Measurements from ENCODE around the gene PSMC6. TPM values are rescaled to one million over a fixed set of nuclear protein-coding genes. Genes with fewer than 3 reads are reported as not detected.

PSMC6 gene
- total RNA-seq, 1 donor from 2014 or later, result 155 TPM

- H3K27me3 Mint-ChIP-seq (ENCODE audit: low read depth), result no peaks in the 10 kb centered on the region
- no peak for DNase-seq (ENCODE audit: low spot score)
- peak overlapping the region; percentile 68 for H3K27ac Mint-ChIP-seq
- H3K4me1 Mint-ChIP-seq (ENCODE audit: low read depth), result peaks cover 44% of the 10 kb centered on the region
- peaks cover 48% of the 10 kb centered on the region for H3K36me3 Mint-ChIP-seq (ENCODE audit: low read depth)
- H3K9me3 Mint-ChIP-seq, result no peaks in the 10 kb centered on the region
- peak overlapping the region; percentile 98 for H3K4me3 Mint-ChIP-seq (ENCODE audit: low read depth)
- intact Hi-C loops (cut with micrococcal nuclease), result loop anchor here (5.0 to 10.0 kb wide), 2 partner anchors 141 to 379 kb away; partner anchors contain the start of genes GPR137C, PTGER2 and TXNDC16
Observed at GRCh38 chr14:52693532-52693931, 13.5 kb upstream of the PSMC6 start.

GRCh38 chr14:52694761-52695480, 12.1 kb upstream of the PSMC6 start:
- Mint-ChIP-seq H3K4me3 (ENCODE audit: low read depth) (peak overlapping the region; percentile 98), H3K4me1 (ENCODE audit: low read depth) (peaks cover 33% of the 10 kb centered on the region), H3K27me3 (ENCODE audit: low read depth) (no peaks in the 10 kb centered on the region), H3K27ac (peak overlapping the region; percentile 99), H3K9me3 (no peaks in the 10 kb centered on the region), H3K36me3 (ENCODE audit: low read depth) (peaks cover 39% of the 10 kb centered on the region)
- intact Hi-C loops (cut with micrococcal nuclease), result loop anchor here (1.0 to 10.0 kb wide), 3 partner anchors 12 to 380 kb away; partner anchors contain the start of genes GPR137C, PSMC6, PTGER2 and TXNDC16
- DNase-seq (ENCODE audit: low spot score), result peak; percentile 69

- peaks cover 34% of the 10 kb centered on the region for H3K36me3 Mint-ChIP-seq (ENCODE audit: low read depth)
- intact Hi-C loops (cut with micrococcal nuclease), result loop anchor here (1.0 to 10.0 kb wide), 2 partner anchors 35 to 381 kb away; partner anchors contain the start of genes PTGER2 and STYX
- peak within 1 kb of the TSS; percentile 99 for H3K27ac Mint-ChIP-seq
- H3K4me3 Mint-ChIP-seq (ENCODE audit: low read depth), result peak within 1 kb of the TSS; percentile 98
- H3K27me3 Mint-ChIP-seq (ENCODE audit: low read depth), result no peaks in the 10 kb centered on the region
- no peaks in the 10 kb centered on the region for H3K9me3 Mint-ChIP-seq
- DNase-seq (ENCODE audit: low spot score), result peak; percentile 65
- H3K4me1 Mint-ChIP-seq (ENCODE audit: low read depth), result peaks cover 29% of the 10 kb centered on the region
Observed at GRCh38 chr14:52695481-52696091, 11.4 kb upstream of the PSMC6 start, which contains the start of gene ERO1A. ERO1A (minus strand) TSS chr14:52695558; CDS start chr14:52695481, 77 bp downstream.

GRCh38 chr14:52700701-52701172, 6.3 kb upstream of the PSMC6 start:
- Mint-ChIP-seq H3K36me3 (ENCODE audit: low read depth) (no peaks in the 10 kb centered on the region), H3K27ac (no peak overlapping the region), H3K4me1 (ENCODE audit: low read depth) (peaks cover 14% of the 10 kb centered on the region), H3K4me3 (ENCODE audit: low read depth) (no peak overlapping the region), H3K9me3 (no peaks in the 10 kb centered on the region), H3K27me3 (ENCODE audit: low read depth) (no peaks in the 10 kb centered on the region)
- intact Hi-C loops (cut with micrococcal nuclease), result no loop called here
- no peak for DNase-seq (ENCODE audit: low spot score)

- no peak for DNase-seq (ENCODE audit: low spot score)
- Mint-ChIP-seq H3K9me3 (no peaks in the 10 kb centered on the region), H3K27ac (no peak overlapping the region), H3K4me1 (ENCODE audit: low read depth) (peaks cover 17% of the 10 kb centered on the region), H3K36me3 (ENCODE audit: low read depth) (no peaks in the 10 kb centered on the region), H3K27me3 (ENCODE audit: low read depth) (no peaks in the 10 kb centered on the region), H3K4me3 (ENCODE audit: low read depth) (no peak overlapping the region)
- intact Hi-C loops (cut with micrococcal nuclease), result no loop called here
Observed at GRCh38 chr14:52701223-52701622, 5.8 kb upstream of the PSMC6 start.

GRCh38 chr14:52703225-52703624, 3.8 kb upstream of the PSMC6 start:
- Mint-ChIP-seq H3K27ac (no peak overlapping the region), H3K4me1 (ENCODE audit: low read depth) (peaks cover 27% of the 10 kb centered on the region), H3K27me3 (ENCODE audit: low read depth) (no peaks in the 10 kb centered on the region), H3K36me3 (ENCODE audit: low read depth) (peaks cover 12% of the 10 kb centered on the region), H3K4me3 (ENCODE audit: low read depth) (no peak overlapping the region), H3K9me3 (no peaks in the 10 kb centered on the region)
- no peak for DNase-seq (ENCODE audit: low spot score)
- intact Hi-C loops (cut with micrococcal nuclease), result no loop called here

- Mint-ChIP-seq H3K4me3 (ENCODE audit: low read depth) (no peak overlapping the region), H3K36me3 (ENCODE audit: low read depth) (peaks cover 17% of the 10 kb centered on the region), H3K9me3 (no peaks in the 10 kb centered on the region), H3K27ac (no peak overlapping the region), H3K27me3 (ENCODE audit: low read depth) (no peaks in the 10 kb centered on the region), H3K4me1 (ENCODE audit: low read depth) (peaks cover 31% of the 10 kb centered on the region)
- intact Hi-C loops (cut with micrococcal nuclease), result no loop called here
- DNase-seq (ENCODE audit: low spot score), result no peak
Observed at GRCh38 chr14:52703664-52704063, 3.3 kb upstream of the PSMC6 start.

- Mint-ChIP-seq H3K36me3 (ENCODE audit: low read depth) (peaks cover 43% of the 10 kb centered on the region), H3K4me1 (ENCODE audit: low read depth) (peaks cover 40% of the 10 kb centered on the region)
Observed at GRCh38 chr14:52706286-52706685, 714 bp upstream of the PSMC6 start.

GRCh38 chr14:52711666-52712065, 4.7 kb downstream of the PSMC6 start:
- DNase-seq (ENCODE audit: low spot score), result no peak
- Mint-ChIP-seq H3K27me3 (ENCODE audit: low read depth) (no peaks in the 10 kb centered on the region), H3K4me3 (ENCODE audit: low read depth) (no peak overlapping the region), H3K36me3 (ENCODE audit: low read depth) (peaks cover 87% of the 10 kb centered on the region), H3K27ac (no peak overlapping the region), H3K4me1 (ENCODE audit: low read depth) (peaks cover 32% of the 10 kb centered on the region), H3K9me3 (no peaks in the 10 kb centered on the region)
- intact Hi-C loops (cut with micrococcal nuclease), result no loop called here

More at GRCh38 chr14:52706286-52706685, 714 bp upstream of the PSMC6 start:
- Mint-ChIP-seq H3K27ac (peak overlapping the region; percentile 93), H3K27me3 (ENCODE audit: low read depth) (no peaks in the 10 kb centered on the region), H3K4me3 (ENCODE audit: low read depth) (peak overlapping the region; percentile 99), H3K9me3 (no peaks in the 10 kb centered on the region)
- intact Hi-C loops (cut with micrococcal nuclease), result loop anchor here (1.0 to 2.0 kb wide), 2 partner anchors 154 to 447 kb away; partner anchors contain the start of genes DDHD1, GPR137C and TXNDC16
- peak; percentile 38 for DNase-seq (ENCODE audit: low spot score)

GRCh38 chr14:52716155-52716554, 9.2 kb downstream of the PSMC6 start:
- H3K36me3 Mint-ChIP-seq (ENCODE audit: low read depth), result peaks cover 75% of the 10 kb centered on the region
- H3K27me3 Mint-ChIP-seq (ENCODE audit: low read depth), result no peaks in the 10 kb centered on the region
- H3K27ac Mint-ChIP-seq, result no peak overlapping the region
- no peak for DNase-seq (ENCODE audit: low spot score)
- peaks cover 7% of the 10 kb centered on the region for H3K4me1 Mint-ChIP-seq (ENCODE audit: low read depth)
- intact Hi-C loops (cut with micrococcal nuclease), result no loop called here
- H3K9me3 Mint-ChIP-seq, result no peaks in the 10 kb centered on the region
- no peak overlapping the region for H3K4me3 Mint-ChIP-seq (ENCODE audit: low read depth)

GRCh38 chr14:52723514-52724359, 16.7 kb downstream of the PSMC6 start:
- intact Hi-C loops (cut with micrococcal nuclease), result loop anchor here (10.0 kb wide), 1 partner anchor 49 kb away; no protein-coding TSS in a partner anchor
- no peak overlapping the region for H3K27ac Mint-ChIP-seq
- no peaks in the 10 kb centered on the region for H3K9me3 Mint-ChIP-seq
- DNase-seq (ENCODE audit: low spot score), result no peak
- peaks cover 77% of the 10 kb centered on the region for H3K36me3 Mint-ChIP-seq (ENCODE audit: low read depth)
- peaks cover 16% of the 10 kb centered on the region for H3K4me1 Mint-ChIP-seq (ENCODE audit: low read depth)
- H3K4me3 Mint-ChIP-seq (ENCODE audit: low read depth), result no peak overlapping the region
- no peaks in the 10 kb centered on the region for H3K27me3 Mint-ChIP-seq (ENCODE audit: low read depth)

GRCh38 chr14:52724360-52724644, 17.3 kb downstream of the PSMC6 start:
- H3K4me1 Mint-ChIP-seq (ENCODE audit: low read depth), result peaks cover 16% of the 10 kb centered on the region
- H3K36me3 Mint-ChIP-seq (ENCODE audit: low read depth), result peaks cover 72% of the 10 kb centered on the region
- DNase-seq (ENCODE audit: low spot score), result no peak
- H3K9me3 Mint-ChIP-seq, result no peaks in the 10 kb centered on the region
- intact Hi-C loops (cut with micrococcal nuclease), result loop anchor here (10.0 kb wide), 1 partner anchor 50 kb away; no protein-coding TSS in a partner anchor
- no peak overlapping the region for H3K4me3 Mint-ChIP-seq (ENCODE audit: low read depth)
- H3K27me3 Mint-ChIP-seq (ENCODE audit: low read depth), result no peaks in the 10 kb centered on the region
- H3K27ac Mint-ChIP-seq, result no peak overlapping the region
